HK-2 (cell line): ENCODE measurements around the gene TBX4.
"Not testable (repeated sequence)": the region's sequence is repeated elsewhere in the genome, so short reads cannot be mapped to it uniquely, and the experiment has no call there.

Experiments used
- DNase-seq: peaks from one replicate; pipeline ENCODE4 v3.0.0-alpha.2; 2018; ENCODE audit not compliant: unreplicated experiment

The TBX4 gene

GRCh38 chr17:61498042-61498994 is 46.1 kb downstream of the TBX4 start:
- DNase-seq, result no peak

DNA sequence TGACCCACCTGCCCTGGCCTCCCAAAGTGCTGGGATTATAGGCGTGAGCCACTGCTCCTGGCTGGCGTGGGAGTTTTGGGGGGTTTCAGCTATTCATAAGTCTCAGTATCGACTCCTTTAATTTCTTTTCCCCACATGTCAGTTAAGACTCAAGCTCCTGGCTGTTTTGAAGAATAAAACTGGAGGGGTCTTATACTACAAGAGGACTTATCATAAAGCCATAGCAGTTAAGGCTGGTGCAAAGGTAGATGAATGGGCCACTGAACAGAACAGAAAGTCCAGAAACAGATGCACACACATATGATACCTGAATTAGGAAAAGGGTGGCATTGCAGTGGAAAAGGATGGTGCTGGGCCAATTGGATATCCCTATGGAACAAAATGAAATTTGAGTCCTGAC is 47.4 kb downstream of the TBX4 start:
- DNase-seq, result no peak

DNA sequence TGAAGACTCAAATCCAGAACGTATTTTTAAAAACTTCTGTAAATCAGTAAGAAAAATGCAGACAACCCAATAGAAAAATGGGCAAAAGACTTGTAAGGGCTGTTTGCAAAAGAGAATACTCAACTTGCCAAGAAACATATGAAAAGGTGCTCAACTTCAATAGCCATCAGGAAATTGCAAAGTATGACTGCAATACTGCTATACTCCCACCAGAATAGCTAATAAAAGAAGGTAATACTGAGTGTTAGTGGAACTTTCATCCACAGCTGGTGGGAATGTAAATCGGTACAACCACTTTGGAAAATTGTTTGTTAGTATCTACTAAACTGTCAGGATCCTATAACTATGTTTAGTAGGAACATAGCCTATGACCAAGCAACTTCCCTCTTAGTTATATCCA is 48.1 kb downstream of the TBX4 start:
- DNase-seq, result no peak

- DNase-seq, result no peak
Measured at GRCh38 chr17:61502292-61502691, 50.1 kb downstream of the TBX4 start.

GRCh38 chr17:61503961-61504360 is 51.7 kb downstream of the TBX4 start:
- DNase-seq, result no peak

DNA sequence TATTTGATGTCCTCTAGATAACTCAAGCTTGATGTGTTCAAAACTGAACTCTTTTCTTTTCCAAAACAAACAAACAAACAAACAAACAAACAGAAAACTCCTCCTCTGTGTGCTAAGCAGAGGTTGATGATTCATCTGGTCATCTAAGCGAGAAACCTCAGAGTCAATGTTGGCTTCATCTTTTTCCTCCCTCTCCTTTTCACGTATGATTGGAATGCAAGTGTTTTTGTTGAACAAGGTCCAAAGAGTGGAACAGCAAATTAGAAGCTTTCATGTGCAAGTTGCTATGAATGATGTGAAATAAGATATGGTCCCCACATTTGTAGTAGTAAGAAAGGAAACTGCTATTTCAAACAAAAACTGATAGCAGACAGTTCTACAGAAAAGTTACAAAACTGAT is 52.5 kb downstream of the TBX4 start:
- DNase-seq, result no peak

GRCh38 chr17:61505846-61506627 is 53.8 kb downstream of the TBX4 start:
- DNase-seq, result no peak

GRCh38 chr17:61507383-61508066 is 55.3 kb downstream of the TBX4 start:
- DNase-seq, result no peak

- DNase-seq, result no peak
Measured at GRCh38 chr17:61508912-61509311, 56.7 kb downstream of the TBX4 start.

DNA sequence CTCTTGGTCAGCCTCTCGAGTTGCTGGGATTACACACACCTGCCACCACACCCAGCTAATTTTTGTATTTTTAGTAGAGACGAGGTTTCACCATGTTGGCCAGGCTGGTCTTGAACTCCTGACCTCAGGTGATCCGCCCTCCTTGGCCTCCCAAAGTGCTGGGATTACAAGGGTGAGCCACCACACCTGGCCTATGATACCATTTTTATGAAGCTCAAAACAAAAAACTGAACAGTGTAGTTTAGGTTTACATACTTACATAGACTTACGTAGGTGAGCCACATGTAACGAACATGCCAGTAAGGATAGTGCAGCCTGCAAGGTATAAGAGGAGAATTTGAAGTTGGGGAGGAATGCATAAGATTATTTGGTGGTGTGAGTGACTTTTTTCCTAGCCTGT is 57.2 kb downstream of the TBX4 start:
- not testable (repeated sequence) for DNase-seq

GRCh38 chr17:61510237-61510636 is 58.0 kb downstream of the TBX4 start:
- DNase-seq, result no peak

- DNase-seq, result no peak
Measured at GRCh38 chr17:61510991-61511390, 58.8 kb downstream of the TBX4 start.

GRCh38 chr17:61511480-61512182 is 59.4 kb downstream of the TBX4 start:
- no peak for DNase-seq

DNA sequence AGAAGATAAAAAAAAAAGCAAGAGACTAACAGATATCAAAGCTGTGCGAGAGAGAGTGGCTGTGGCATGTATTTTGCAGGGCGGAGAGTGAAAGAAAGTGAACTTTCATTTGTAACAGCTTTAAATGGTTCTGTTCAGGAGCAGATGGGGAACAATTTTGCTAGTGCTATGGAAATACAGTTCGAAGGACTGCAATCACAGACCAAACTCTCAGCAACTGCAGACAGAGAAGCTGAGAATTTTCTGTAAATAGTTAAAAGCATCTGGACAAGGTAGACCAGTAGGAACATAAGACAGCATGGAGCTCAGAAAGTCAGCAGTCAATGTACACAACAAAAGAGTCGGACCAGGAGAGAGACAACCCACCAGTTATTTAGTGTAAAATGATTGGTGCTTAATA is 62.3 kb downstream of the TBX4 start:
- DNase-seq, result no peak

DNA sequence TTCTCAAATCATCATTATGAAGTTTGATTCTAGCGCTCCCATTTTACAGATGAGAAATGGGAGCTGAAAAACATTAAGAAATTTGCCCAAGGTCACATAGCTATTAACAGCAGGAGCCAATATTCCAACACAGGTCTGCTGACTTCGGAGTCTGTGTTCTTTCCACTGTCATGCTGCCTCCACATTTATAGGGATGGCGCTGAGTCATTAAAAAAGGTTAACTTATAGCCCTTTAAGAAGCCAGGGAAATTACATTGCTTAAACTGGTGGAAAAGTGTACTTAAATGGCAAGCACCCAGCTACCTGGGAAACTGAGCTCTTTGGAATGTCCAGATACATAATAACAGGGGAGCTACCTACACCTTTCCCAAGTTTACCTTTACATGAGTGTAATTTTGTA is 65.0 kb downstream of the TBX4 start:
- DNase-seq, result no peak

GRCh38 chr17:61517843-61518606 is 65.8 kb downstream of the TBX4 start:
- no peak for DNase-seq

DNA sequence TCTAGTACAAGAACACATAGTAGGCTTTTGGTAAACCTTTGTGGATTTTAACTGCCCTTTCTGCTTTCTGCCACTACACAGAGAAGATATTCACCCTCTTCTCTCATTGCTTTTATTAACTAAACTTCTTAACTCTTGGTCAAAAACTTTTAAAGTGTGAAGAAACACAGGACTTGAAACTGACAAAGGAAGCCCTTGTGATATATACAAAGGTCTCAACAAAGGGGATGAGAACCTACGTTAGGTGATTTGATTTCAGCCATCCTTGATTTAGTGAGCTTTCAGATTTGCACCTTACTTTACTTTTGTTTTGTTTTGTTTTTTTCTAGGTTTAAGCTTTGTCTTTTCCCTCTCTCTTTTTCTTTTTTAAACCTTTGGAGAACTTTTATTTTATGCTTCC is 66.9 kb downstream of the TBX4 start:
- no peak for DNase-seq

- no peak for DNase-seq
Measured at GRCh38 chr17:61519754-61520440, 67.7 kb downstream of the TBX4 start.

DNA sequence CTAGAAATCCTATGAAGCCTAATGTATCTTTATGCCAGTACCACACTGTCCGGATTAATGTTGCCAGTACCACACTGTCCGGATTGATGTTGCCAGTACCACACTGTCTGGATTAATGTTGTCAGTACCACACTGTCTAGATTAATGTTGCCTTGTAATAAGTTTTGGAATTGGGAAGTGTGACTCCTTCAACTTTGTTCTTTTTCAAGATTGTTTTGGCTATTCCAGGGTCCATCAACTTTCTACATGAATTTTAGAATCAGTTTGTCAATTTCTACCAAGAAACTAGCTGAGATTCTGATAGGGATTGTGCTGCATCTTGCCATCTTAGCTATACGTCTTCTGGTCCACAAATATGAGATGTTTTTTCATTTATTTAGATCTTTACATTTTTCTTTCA is 68.7 kb downstream of the TBX4 start:
- DNase-seq, result no peak

DNA sequence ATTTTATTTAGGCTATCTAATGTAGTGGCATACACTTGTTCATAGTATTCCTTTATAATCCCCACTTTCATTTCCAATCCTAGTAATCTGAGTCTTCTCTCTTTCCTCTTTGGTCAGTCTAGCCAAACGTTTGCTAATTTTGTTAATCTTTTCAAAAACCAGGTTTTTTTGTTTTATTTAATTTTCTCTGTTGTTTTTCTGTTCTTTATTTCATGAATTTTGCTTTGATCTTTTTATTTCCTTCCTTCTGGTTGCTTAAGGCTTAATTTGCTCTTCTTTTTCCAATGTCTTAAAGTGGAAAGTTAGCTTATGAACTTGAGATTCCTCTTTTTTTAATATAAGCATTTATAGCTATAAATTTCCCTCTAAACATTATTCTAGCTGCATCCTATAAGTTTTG is 69.9 kb downstream of the TBX4 start:
- DNase-seq, result no peak
